ENCODE measurements around the gene APOB.

Gene APOB, protein sequence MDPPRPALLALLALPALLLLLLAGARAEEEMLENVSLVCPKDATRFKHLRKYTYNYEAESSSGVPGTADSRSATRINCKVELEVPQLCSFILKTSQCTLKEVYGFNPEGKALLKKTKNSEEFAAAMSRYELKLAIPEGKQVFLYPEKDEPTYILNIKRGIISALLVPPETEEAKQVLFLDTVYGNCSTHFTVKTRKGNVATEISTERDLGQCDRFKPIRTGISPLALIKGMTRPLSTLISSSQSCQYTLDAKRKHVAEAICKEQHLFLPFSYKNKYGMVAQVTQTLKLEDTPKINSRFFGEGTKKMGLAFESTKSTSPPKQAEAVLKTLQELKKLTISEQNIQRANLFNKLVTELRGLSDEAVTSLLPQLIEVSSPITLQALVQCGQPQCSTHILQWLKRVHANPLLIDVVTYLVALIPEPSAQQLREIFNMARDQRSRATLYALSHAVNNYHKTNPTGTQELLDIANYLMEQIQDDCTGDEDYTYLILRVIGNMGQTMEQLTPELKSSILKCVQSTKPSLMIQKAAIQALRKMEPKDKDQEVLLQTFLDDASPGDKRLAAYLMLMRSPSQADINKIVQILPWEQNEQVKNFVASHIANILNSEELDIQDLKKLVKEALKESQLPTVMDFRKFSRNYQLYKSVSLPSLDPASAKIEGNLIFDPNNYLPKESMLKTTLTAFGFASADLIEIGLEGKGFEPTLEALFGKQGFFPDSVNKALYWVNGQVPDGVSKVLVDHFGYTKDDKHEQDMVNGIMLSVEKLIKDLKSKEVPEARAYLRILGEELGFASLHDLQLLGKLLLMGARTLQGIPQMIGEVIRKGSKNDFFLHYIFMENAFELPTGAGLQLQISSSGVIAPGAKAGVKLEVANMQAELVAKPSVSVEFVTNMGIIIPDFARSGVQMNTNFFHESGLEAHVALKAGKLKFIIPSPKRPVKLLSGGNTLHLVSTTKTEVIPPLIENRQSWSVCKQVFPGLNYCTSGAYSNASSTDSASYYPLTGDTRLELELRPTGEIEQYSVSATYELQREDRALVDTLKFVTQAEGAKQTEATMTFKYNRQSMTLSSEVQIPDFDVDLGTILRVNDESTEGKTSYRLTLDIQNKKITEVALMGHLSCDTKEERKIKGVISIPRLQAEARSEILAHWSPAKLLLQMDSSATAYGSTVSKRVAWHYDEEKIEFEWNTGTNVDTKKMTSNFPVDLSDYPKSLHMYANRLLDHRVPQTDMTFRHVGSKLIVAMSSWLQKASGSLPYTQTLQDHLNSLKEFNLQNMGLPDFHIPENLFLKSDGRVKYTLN (N-terminal part only)

DNA sequence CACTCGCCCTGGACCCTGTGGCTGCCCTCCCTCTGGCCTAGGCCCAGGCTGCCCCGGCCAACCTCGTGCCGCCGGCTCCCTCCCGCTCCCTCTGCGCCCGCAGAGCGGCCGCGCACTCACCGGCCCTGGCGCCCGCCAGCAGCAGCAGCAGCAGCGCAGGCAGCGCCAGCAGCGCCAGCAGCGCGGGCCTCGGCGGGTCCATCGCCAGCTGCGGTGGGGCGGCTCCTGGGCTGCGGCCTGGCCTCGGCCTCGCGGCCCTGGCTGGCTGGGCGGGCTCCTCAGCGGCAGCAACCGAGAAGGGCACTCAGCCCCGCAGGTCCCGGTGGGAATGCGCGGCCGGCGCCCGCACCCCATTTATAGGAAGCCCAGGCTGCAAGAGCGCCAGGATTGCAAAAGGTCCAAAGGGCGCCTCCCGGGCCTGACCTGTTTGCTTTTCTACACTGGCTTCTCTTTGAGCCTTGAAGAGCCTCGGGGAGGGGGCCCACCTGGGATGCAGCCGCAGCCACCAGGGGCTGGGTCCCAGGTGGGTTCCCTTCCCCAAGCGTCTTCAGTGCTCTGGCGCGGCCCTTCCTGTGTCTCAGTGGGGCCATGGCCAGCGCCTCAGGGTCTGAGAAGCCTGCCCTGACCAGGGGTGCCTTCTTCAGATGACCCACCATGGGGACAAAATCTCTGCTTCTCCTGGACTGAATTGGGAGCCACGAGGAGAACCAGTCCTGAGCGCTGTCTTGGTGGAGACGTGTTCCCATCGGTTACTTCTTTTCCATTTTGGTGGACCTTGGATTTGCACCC is at the start of gene APOB:
Gene APOB, minus strand, starts transcription at position 330 of the 789 bp plus-strand sequence. Its CDS starts 128 bp downstream, at position 202.
- no peak for DNase-seq (ENCODE audit: low spot score)
- TF ChIP-seq, protein P1, sequence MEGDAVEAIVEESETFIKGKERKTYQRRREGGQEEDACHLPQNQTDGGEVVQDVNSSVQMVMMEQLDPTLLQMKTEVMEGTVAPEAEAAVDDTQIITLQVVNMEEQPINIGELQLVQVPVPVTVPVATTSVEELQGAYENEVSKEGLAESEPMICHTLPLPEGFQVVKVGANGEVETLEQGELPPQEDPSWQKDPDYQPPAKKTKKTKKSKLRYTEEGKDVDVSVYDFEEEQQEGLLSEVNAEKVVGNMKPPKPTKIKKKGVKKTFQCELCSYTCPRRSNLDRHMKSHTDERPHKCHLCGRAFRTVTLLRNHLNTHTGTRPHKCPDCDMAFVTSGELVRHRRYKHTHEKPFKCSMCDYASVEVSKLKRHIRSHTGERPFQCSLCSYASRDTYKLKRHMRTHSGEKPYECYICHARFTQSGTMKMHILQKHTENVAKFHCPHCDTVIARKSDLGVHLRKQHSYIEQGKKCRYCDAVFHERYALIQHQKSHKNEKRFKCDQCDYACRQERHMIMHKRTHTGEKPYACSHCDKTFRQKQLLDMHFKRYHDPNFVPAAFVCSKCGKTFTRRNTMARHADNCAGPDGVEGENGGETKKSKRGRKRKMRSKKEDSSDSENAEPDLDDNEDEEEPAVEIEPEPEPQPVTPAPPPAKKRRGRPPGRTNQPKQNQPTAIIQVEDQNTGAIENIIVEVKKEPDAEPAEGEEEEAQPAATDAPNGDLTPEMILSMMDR (IDR thresholded peaks at IDR 0.05; ENCODE audit: extremely low read depth, missing control alignments), result no peak

DNA sequence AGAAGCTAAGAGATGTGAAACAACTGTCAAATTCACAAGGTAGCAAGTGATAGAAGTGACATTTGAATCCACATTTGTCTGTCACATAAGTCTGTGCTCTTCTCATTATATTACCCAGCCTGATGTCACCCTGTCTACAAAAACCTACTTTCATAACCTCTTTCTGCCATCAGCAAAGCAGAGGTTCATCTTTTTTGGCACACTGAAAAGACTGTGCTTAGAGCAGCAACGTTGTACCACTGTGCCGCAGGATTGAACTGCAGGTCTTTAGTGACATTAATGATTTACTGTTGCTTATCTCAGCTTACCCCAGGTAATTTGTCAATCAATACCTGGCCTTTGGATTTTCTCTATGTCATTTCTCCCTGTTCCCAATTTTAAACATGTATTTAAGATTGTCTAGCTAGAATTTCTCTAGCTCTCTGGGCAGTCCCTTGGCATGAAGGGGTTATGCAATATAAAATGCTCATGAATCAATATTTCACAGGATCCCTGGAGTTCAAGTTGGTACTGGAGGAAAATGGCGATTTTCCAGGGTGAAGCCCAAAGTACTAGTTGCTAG is 48.5 kb upstream of the APOB start:
- TF ChIP-seq, protein P1 (IDR thresholded peaks at IDR 0.05; ENCODE audit: extremely low read depth, missing control alignments), result no peak
- DNase-seq (ENCODE audit: low spot score), result no peak

DNA sequence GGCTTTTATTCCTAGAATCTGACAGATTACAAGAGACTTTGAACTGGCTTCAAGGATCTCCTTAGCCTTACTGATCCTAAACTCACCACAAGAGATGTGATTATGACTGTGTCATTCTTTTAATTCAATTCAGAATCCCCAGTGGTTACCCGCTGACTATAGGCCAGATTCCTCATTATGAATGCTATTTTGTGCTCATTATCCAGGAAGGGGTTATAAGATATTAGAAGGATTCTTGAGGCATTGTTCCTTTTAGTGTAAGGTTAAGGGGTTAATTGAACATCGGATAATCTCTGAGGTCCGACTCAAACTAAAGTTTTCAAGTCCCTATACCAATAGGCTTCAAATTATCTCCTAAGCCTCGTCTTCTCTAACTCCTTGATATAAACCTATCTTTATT is 40.5 kb upstream of the APOB start:
- DNase-seq (ENCODE audit: low spot score), result no peak
- TF ChIP-seq, protein P1 (IDR thresholded peaks at IDR 0.05; ENCODE audit: extremely low read depth, missing control alignments), result no peak

DNA sequence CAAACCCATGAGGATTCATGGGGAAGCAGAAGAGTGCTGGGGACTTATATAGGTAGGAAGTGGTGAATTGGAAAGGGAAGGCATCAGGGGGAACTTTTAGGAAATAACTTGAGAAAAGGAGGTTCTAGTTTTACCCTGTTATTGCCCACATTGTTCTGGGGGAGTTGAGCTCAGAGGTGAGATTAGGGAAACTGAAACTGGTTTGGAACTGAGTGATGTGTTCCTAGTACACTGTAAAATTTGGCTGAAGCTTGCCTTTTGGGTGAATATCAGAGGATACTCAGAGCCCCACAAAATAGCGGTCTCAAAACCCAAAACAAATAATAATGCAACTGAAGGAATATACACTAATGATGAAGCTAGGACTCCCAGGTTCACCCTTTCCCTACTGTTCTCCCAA is 39.6 kb upstream of the APOB start:
- DNase-seq (ENCODE audit: low spot score), result no peak
- TF ChIP-seq, protein P1 (IDR thresholded peaks at IDR 0.05; ENCODE audit: extremely low read depth, missing control alignments), result no peak

DNA sequence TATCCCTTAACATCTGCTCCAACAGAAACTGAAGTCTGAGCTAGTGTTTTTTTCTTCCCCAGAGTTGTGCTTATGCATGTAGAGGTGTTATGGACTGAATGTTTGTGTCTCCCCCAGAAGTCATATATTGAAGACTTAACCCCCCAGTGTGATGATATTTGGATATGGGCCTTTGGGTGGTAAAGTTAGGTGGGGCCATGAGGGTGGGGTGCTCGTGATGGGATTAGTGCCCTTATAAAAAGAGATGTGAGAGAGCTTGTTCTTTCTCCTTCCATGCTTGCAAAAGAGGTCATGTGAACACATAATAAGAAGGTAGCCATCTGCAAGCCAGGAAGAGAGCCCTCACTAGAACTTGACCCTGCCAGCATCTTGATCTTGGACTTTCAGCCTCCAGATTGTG is 34.4 kb upstream of the APOB start:
- TF ChIP-seq, protein P1 (IDR thresholded peaks at IDR 0.05; ENCODE audit: extremely low read depth, missing control alignments), result no peak
- no peak for DNase-seq (ENCODE audit: low spot score)

DNA sequence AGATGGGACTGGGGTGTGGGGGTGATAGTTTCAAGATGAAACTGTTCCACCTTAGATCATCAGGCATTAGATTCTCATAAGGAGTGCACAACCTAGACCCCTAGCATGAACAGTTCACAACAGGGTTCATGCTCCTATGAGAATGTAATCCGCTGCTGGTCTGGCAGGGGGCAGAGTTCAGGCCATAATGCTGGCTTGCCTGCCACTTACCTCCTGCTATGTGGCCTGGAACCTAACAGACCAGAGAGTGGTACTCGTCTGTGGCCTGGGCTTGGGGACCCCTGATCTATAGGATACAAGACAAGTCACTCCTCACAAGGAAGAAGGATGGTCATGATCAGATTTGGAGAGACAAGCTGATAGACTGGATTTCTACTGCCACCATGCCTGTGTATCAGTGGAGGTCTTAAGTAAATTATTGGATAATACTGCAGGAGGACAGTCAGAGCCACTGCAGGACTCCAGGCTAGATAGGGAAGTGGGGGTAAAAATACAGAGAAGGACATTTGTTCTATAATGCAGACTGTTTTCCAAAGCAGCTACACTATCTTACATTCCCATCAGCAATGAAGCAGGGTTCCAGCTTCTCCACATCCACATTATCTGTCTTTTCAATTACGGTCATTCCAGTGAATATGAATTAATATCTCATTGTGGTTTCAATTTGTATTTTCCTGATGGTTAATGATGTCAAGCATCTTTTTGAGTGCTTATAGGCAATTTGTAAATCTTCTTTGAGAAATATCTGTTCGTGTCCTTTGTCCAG is 28.8 kb upstream of the APOB start:
- no peak for DNase-seq (ENCODE audit: low spot score)
- TF ChIP-seq, protein P1 (IDR thresholded peaks at IDR 0.05; ENCODE audit: extremely low read depth, missing control alignments), result no peak
